ENCODE data around the gene OARD1. TPM values are rescaled to one million over a fixed set of nuclear protein-coding genes. Genes with fewer than 3 reads are reported as not detected.
"Not testable (repeated sequence)": the region's sequence is repeated elsewhere in the genome, so short reads cannot be mapped to it uniquely, and the experiment has no call there.

Gene OARD1
- total and polyA plus RNA-seq, 10 of the 15 experiments (the other 5 are each of a cell fraction or from before 2014, with no cell fraction given): 19.0 to 63.5 (median 43.6) TPM

DNA sequence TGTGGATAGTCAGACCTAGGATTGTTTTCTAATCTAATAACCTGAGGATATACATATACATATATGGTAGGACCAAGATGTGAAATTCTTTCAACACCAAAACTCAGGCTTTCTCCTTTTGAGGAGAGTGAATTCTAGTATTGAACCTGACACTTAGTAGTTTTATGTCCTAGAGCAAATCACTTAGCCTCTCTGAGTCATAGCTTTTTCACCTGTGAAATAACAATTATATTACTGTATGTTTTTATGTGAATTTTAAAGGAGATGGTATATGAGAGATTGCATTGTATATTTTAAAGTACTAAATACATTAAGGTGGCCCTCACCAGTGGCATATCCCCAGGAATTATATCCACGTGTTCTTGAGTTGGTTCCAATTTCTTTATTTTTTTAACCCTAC lies 47.4 kb upstream of the OARD1 start:
- Histone ChIP-seq H3K4me3 (no peak overlapping the region), H3K9ac (ENCODE audit: control insufficient read depth, insufficient read depth, low read length) (no peak overlapping the region), H4K20me1 (ENCODE audit: control insufficient read depth, insufficient read depth) (no peaks in the 10 kb centered on the region), H2AFZ (ENCODE audit: control insufficient read depth, low read depth, low read length) (no peak overlapping the region), H3K9me3 (replicated peaks; ENCODE audit: control insufficient read depth, insufficient read depth, low read length) (no peaks in the 10 kb centered on the region), H3K79me2 (ENCODE audit: control insufficient read depth, insufficient read depth, low read length) (no peaks in the 10 kb centered on the region), H3K27ac (ENCODE audit: control insufficient read depth, insufficient read depth) (no peak overlapping the region), H3K4me2 (ENCODE audit: control insufficient read depth, insufficient read depth) (no peak overlapping the region), H3K4me1 (ENCODE audit: control insufficient read depth, insufficient read depth, low read length) (no peaks in the 10 kb centered on the region), H3K27me3 (replicated peaks in 1 of 2; ENCODE audit: control insufficient read depth in 2 of 2, insufficient read depth in 2 of 2, low read length in 1 of 2) (no peaks in the 10 kb centered on the region; a peak in 1 of 4 replicates), H3K36me3 (ENCODE audit: control insufficient read depth in 2 of 2, insufficient read depth in 2 of 2, low read length in 1 of 2) (no peaks in the 10 kb centered on the region)
- ChIA-PET CTCF (no interaction called here), POLR2A (no interaction called here), RAD21 (ENCODE audit: unreplicated experiment) (no interaction called here), SMC1A (ENCODE audit: uncharacterized antibody, unreplicated experiment) (no interaction called here)
- ATAC-seq (no peak), DNase-seq (ENCODE audit: low read depth, low spot score) (no peak), FAIRE-seq (no peak)
- in situ Hi-C loops (cut with MboI): no loop called here
- intact Hi-C loops (cut with micrococcal nuclease; ENCODE audit: unreplicated experiment): no loop called here
- TF ChIP-seq, protein P1, sequence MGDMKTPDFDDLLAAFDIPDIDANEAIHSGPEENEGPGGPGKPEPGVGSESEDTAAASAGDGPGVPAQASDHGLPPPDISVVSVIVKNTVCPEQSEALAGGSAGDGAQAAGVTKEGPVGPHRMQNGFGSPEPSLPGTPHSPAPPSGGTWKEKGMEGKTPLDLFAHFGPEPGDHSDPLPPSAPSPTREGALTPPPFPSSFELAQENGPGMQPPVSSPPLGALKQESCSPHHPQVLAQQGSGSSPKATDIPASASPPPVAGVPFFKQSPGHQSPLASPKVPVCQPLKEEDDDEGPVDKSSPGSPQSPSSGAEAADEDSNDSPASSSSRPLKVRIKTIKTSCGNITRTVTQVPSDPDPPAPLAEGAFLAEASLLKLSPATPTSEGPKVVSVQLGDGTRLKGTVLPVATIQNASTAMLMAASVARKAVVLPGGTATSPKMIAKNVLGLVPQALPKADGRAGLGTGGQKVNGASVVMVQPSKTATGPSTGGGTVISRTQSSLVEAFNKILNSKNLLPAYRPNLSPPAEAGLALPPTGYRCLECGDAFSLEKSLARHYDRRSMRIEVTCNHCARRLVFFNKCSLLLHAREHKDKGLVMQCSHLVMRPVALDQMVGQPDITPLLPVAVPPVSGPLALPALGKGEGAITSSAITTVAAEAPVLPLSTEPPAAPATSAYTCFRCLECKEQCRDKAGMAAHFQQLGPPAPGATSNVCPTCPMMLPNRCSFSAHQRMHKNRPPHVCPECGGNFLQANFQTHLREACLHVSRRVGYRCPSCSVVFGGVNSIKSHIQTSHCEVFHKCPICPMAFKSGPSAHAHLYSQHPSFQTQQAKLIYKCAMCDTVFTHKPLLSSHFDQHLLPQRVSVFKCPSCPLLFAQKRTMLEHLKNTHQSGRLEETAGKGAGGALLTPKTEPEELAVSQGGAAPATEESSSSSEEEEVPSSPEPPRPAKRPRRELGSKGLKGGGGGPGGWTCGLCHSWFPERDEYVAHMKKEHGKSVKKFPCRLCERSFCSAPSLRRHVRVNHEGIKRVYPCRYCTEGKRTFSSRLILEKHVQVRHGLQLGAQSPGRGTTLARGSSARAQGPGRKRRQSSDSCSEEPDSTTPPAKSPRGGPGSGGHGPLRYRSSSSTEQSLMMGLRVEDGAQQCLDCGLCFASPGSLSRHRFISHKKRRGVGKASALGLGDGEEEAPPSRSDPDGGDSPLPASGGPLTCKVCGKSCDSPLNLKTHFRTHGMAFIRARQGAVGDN (IDR thresholded peaks at IDR 0.05): no peak
- no peak for TF ChIP-seq E2F4 (IDR thresholded peaks at IDR 0.05; ENCODE audit: low read depth, low read length)
- TF ChIP-seq SIX5 (IDR thresholded peaks at IDR 0.05; ENCODE audit: low read depth, low read length, severe bottlenecking): no peak
- 68% methylated on average over 1 of the region's 1 CpG for WGBS (ENCODE audit: insufficient coverage, insufficient replicate concordance, low lambda C conversion rate, missing lambda C conversion rate)
- BruUV-seq (replicated peaks): no TSS peak

DNA sequence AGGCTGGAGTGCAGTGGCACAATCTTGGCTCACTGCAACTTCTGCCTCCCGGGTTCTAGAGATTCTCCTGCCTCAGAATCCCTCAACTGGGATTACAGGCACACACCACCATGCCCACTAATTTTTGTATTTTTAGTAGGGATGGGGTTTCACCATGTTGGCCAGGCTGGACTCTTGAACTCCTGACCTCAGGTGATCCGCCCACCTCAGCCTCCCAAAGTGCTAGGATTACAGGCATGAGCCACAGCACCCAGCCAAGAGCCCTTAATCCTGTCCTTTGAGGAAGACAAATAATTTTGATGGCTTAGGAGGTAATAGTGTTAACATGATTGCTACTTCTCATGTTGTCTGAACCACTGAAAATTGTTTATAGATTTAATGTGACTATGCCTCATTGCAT lies 42.9 kb upstream of the OARD1 start:
- H3K79me2 ChIP-seq (ENCODE audit: control insufficient read depth, insufficient read depth, low read length); H3K9me3 ChIP-seq (replicated peaks; ENCODE audit: control insufficient read depth, insufficient read depth, low read length); H3K27me3 ChIP-seq (replicated peaks in 1 of 2; ENCODE audit: control insufficient read depth in 2 of 2, insufficient read depth in 2 of 2, low read length in 1 of 2); RAD21 ChIA-PET (ENCODE audit: unreplicated experiment); H2AFZ ChIP-seq (ENCODE audit: control insufficient read depth, low read depth, low read length); FAIRE-seq; H3K9ac ChIP-seq (ENCODE audit: control insufficient read depth, insufficient read depth, low read length); intact Hi-C loops (cut with micrococcal nuclease; ENCODE audit: unreplicated experiment); H3K4me3 ChIP-seq; in situ Hi-C loops (cut with MboI); H3K36me3 ChIP-seq (ENCODE audit: control insufficient read depth in 2 of 2, insufficient read depth in 2 of 2, low read length in 1 of 2); POLR2A ChIA-PET; H3K27ac ChIP-seq (ENCODE audit: control insufficient read depth, insufficient read depth); DNase-seq (ENCODE audit: low read depth, low spot score); H4K20me1 ChIP-seq (ENCODE audit: control insufficient read depth, insufficient read depth); H3K4me2 ChIP-seq (ENCODE audit: control insufficient read depth, insufficient read depth); H3K4me1 ChIP-seq (ENCODE audit: control insufficient read depth, insufficient read depth, low read length); BruUV-seq (replicated peaks); ATAC-seq: not testable (repeated sequence)
- 63% methylated on average over 2 of the region's 2 CpGs for WGBS (ENCODE audit: insufficient coverage, insufficient replicate concordance, low lambda C conversion rate, missing lambda C conversion rate)
- ChIA-PET SMC1A (ENCODE audit: uncharacterized antibody, unreplicated experiment) (interaction anchor here (1.1 kb wide), 1 partner anchor 10 kb away, joined by 3 read pairs; no protein-coding TSS in a partner anchor), CTCF (interaction anchor here (1.5 kb wide), 1 partner anchor 11 kb away, joined by 4 read pairs; no protein-coding TSS in a partner anchor)

Data from GM12878 (cell line).